ENCODE measurements around the gene SULT6B1. TPM values are rescaled to one million over a fixed set of nuclear protein-coding genes. Genes with fewer than 3 reads are reported as not detected.
A peak's percentile ranks its signal among the peaks of the same experiment; 100 is the strongest.

Gene SULT6B1
- polyA plus RNA-seq, 3 donors = not detected

DNA sequence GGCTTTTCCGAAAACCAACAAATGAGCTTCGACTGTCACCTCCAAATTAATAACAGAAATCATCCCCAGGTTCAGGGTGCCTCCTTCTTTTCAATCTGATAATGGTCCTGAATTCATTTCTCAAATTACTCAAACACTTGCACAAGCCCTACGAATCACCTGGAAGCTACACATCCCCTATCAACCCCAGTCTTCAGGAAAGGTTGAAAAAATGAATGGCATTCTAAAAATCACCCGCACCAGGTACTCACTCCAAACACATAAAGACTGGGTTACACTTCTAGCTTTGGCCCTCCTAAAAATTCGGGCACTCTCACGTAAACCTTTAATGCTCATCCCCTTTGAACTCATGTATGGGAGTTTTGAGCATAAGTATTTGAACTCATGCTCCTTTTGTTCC is 55.6 kb downstream of the SULT6B1 start:
- no peaks in the 10 kb centered on the region for H3K9me3 ChIP-seq (replicated peaks in 1 of 2; ENCODE audit: control insufficient read depth in 1 of 2, insufficient read depth in 1 of 2, low read length in 2 of 2)
- no peak overlapping the region for H3K27ac ChIP-seq (ENCODE audit: low read depth in 1 of 2, low read length in 2 of 2)
- no peak overlapping the region for H3K4me3 Mint-ChIP-seq
- H2AFZ ChIP-seq (ENCODE audit: insufficient read depth, low read depth, low read length, poor library complexity, severe bottlenecking) = no peak overlapping the region
- H3K9ac ChIP-seq (ENCODE audit: insufficient read depth, low read length, poor library complexity, severe bottlenecking) = no peak overlapping the region
- no peak overlapping the region for H3K4me3 ChIP-seq (replicated peaks in 1 of 3; ENCODE audit: low read depth in 2 of 3, low read length in 3 of 3)
- H3K36me3 Mint-ChIP-seq = peaks cover 37 to 60% of the 10 kb centered on the region in 2 donors
- H3K27ac Mint-ChIP-seq = peak overlapping the region in 1 of 7 donors; percentile 9
- H3K27me3 Mint-ChIP-seq (ENCODE audit: low read depth in 3 of 3) = no peaks in the 10 kb centered on the region
- H3K79me2 ChIP-seq (ENCODE audit: insufficient read depth, low read length) = no peaks in the 10 kb centered on the region
- TF ChIP-seq, protein P1, sequence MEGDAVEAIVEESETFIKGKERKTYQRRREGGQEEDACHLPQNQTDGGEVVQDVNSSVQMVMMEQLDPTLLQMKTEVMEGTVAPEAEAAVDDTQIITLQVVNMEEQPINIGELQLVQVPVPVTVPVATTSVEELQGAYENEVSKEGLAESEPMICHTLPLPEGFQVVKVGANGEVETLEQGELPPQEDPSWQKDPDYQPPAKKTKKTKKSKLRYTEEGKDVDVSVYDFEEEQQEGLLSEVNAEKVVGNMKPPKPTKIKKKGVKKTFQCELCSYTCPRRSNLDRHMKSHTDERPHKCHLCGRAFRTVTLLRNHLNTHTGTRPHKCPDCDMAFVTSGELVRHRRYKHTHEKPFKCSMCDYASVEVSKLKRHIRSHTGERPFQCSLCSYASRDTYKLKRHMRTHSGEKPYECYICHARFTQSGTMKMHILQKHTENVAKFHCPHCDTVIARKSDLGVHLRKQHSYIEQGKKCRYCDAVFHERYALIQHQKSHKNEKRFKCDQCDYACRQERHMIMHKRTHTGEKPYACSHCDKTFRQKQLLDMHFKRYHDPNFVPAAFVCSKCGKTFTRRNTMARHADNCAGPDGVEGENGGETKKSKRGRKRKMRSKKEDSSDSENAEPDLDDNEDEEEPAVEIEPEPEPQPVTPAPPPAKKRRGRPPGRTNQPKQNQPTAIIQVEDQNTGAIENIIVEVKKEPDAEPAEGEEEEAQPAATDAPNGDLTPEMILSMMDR (IDR thresholded peaks at IDR 0.05) = no peak
- no peak overlapping the region for H3K4me2 ChIP-seq (replicated peaks; ENCODE audit: extremely low read depth, low read length, poor library complexity, severe bottlenecking)
- 100% methylated on average over 3 of the region's 6 CpGs for WGBS (ENCODE audit: insufficient coverage)
- H3K4me1 Mint-ChIP-seq = no peaks in the 10 kb centered on the region
- H3K27me3 ChIP-seq (ENCODE audit: control insufficient read depth in 2 of 2, insufficient read depth in 2 of 2, low read length in 2 of 2) = no peaks in the 10 kb centered on the region
- H3K36me3 ChIP-seq (replicated peaks in 1 of 2; ENCODE audit: control insufficient read depth in 1 of 2, insufficient read depth in 2 of 2, low read length in 2 of 2) = peaks cover 89 to 100% of the 10 kb centered on the region in 2 donors
- DNase-seq = no peak
- peaks cover 7% of the 10 kb centered on the region for H4K20me1 ChIP-seq (ENCODE audit: insufficient read depth, low read length)
- intact Hi-C loops (cut with micrococcal nuclease) = no loop called here
- no peaks in the 10 kb centered on the region for H3K4me1 ChIP-seq (ENCODE audit: control insufficient read depth in 1 of 2, insufficient read depth in 2 of 2, low read length in 2 of 2)
- H3K9me3 Mint-ChIP-seq = peaks cover 0 to 2% (median 0%) of the 10 kb centered on the region in 7 donors

DNA sequence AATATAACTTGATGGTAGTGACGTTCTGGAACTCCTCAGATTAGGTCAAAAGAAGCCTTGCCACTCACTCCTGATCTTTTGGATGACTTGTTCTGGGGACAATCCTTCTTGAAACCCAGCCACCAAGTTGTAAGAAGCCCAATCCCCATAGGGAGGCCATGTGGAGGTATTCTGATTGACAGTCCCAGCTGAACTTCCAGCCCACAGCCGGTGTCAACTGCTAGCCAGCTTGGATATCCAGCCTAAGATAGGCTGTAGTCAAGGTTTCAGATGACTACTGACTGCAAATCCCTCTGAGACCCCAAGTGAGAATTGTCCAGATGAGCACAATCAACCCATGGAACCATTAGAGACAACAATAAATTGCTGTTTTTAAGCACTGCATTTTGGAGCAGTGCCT is 63.1 kb downstream of the SULT6B1 start:
- H3K27ac Mint-ChIP-seq = no peak overlapping the region
- H3K9me3 Mint-ChIP-seq = peaks cover 0 to 2% (median 0%) of the 10 kb centered on the region in 7 donors
- H3K4me1 ChIP-seq (ENCODE audit: control insufficient read depth in 1 of 2, insufficient read depth in 2 of 2, low read length in 2 of 2) = no peaks in the 10 kb centered on the region
- H2AFZ ChIP-seq (ENCODE audit: insufficient read depth, low read depth, low read length, poor library complexity, severe bottlenecking) = no peak overlapping the region
- no peaks in the 10 kb centered on the region for H3K27me3 Mint-ChIP-seq (ENCODE audit: low read depth in 3 of 3)
- no peaks in the 10 kb centered on the region for H3K79me2 ChIP-seq (ENCODE audit: insufficient read depth, low read length)
- H3K27ac ChIP-seq (ENCODE audit: low read depth in 1 of 2, low read length in 2 of 2) = no peak overlapping the region
- intact Hi-C loops (cut with micrococcal nuclease) = no loop called here
- no peak overlapping the region for H3K4me2 ChIP-seq (replicated peaks; ENCODE audit: extremely low read depth, low read length, poor library complexity, severe bottlenecking)
- WGBS (ENCODE audit: insufficient coverage) = 89% methylated on average over 1 of the region's 2 CpGs
- no peak for DNase-seq
- H3K4me3 ChIP-seq (replicated peaks in 1 of 3; ENCODE audit: low read depth in 2 of 3, low read length in 3 of 3) = no peak overlapping the region
- TF ChIP-seq, protein P1 (IDR thresholded peaks at IDR 0.05) = no peak
- no peaks in the 10 kb centered on the region for H3K4me1 Mint-ChIP-seq
- H3K4me3 Mint-ChIP-seq = no peak overlapping the region
- H3K9ac ChIP-seq (ENCODE audit: insufficient read depth, low read length, poor library complexity, severe bottlenecking) = no peak overlapping the region
- H4K20me1 ChIP-seq (ENCODE audit: insufficient read depth, low read length) = peaks cover 13% of the 10 kb centered on the region
- peaks cover 72 to 95% of the 10 kb centered on the region in 2 donors for H3K36me3 Mint-ChIP-seq
- H3K9me3 ChIP-seq (replicated peaks in 1 of 2; ENCODE audit: control insufficient read depth in 1 of 2, insufficient read depth in 1 of 2, low read length in 2 of 2) = no peaks in the 10 kb centered on the region
- no peaks in the 10 kb centered on the region for H3K27me3 ChIP-seq (ENCODE audit: control insufficient read depth in 2 of 2, insufficient read depth in 2 of 2, low read length in 2 of 2)
- H3K36me3 ChIP-seq (replicated peaks in 1 of 2; ENCODE audit: control insufficient read depth in 1 of 2, insufficient read depth in 2 of 2, low read length in 2 of 2) = peaks cover 66 to 94% of the 10 kb centered on the region in 2 donors

Measured in CD14-positive monocyte (primary cell).